ENCODE results near the gene GAL.

Gene GAL

GRCh38 chr11:68667511-68668500 lies 16.5 kb upstream of the GAL start:
- H3K36me3 ChIP-seq (ENCODE audit: control insufficient read depth in 2 of 2, insufficient read depth in 2 of 2, low read length in 2 of 2): no peaks in the 10 kb centered on the region
- H3K4me1 ChIP-seq (ENCODE audit: control insufficient read depth, insufficient read depth, low read length): no peaks in the 10 kb centered on the region
- no peak overlapping the region for H3K9ac ChIP-seq (ENCODE audit: low read length in 2 of 2)
- peaks cover 9 to 11% of the 10 kb centered on the region in 2 donors for H3K27me3 ChIP-seq (ENCODE audit: control insufficient read depth in 1 of 2, insufficient read depth in 2 of 2, low read length in 2 of 2)
- H3K27ac ChIP-seq (ENCODE audit: low read length): no peak overlapping the region
- no peaks in the 10 kb centered on the region for H3K9me3 ChIP-seq (ENCODE audit: control insufficient read depth in 2 of 2, low read length in 2 of 2)
- no peak overlapping the region for H3K4me3 ChIP-seq (ENCODE audit: low read length in 2 of 2)

- peaks cover 0 to 12% of the 10 kb centered on the region in 2 donors for H3K9me3 ChIP-seq (ENCODE audit: control insufficient read depth in 2 of 2, low read length in 2 of 2)
- H3K4me1 ChIP-seq (ENCODE audit: control insufficient read depth, insufficient read depth, low read length): no peaks in the 10 kb centered on the region
- no peaks in the 10 kb centered on the region for H3K36me3 ChIP-seq (ENCODE audit: control insufficient read depth in 2 of 2, insufficient read depth in 2 of 2, low read length in 2 of 2)
- no peak overlapping the region for H3K27ac ChIP-seq (ENCODE audit: low read length)
- peaks cover 4 to 10% of the 10 kb centered on the region in 2 donors for H3K27me3 ChIP-seq (ENCODE audit: control insufficient read depth in 1 of 2, insufficient read depth in 2 of 2, low read length in 2 of 2)
- H3K9ac ChIP-seq (ENCODE audit: low read length in 2 of 2): no peak overlapping the region
- H3K4me3 ChIP-seq (ENCODE audit: low read length in 2 of 2): no peak overlapping the region
These were observed 14.8 kb upstream of the GAL start for GRCh38 chr11:68669301-68670090.

- H3K27me3 ChIP-seq (ENCODE audit: control insufficient read depth in 1 of 2, insufficient read depth in 2 of 2, low read length in 2 of 2): peaks cover 4 to 5% of the 10 kb centered on the region in 2 donors
- no peaks in the 10 kb centered on the region for H3K36me3 ChIP-seq (ENCODE audit: control insufficient read depth in 2 of 2, insufficient read depth in 2 of 2, low read length in 2 of 2)
- H3K9me3 ChIP-seq (ENCODE audit: control insufficient read depth in 2 of 2, low read length in 2 of 2): peaks cover 0 to 14% of the 10 kb centered on the region in 2 donors
- H3K4me3 ChIP-seq (ENCODE audit: low read length in 2 of 2): no peak overlapping the region
- H3K4me1 ChIP-seq (ENCODE audit: control insufficient read depth, insufficient read depth, low read length): no peaks in the 10 kb centered on the region
- no peak overlapping the region for H3K27ac ChIP-seq (ENCODE audit: low read length)
- H3K9ac ChIP-seq (ENCODE audit: low read length in 2 of 2): no peak overlapping the region
These were observed 13.9 kb upstream of the GAL start for GRCh38 chr11:68670208-68670992.

GRCh38 chr11:68673306-68673945 lies 10.9 kb upstream of the GAL start:
- Histone ChIP-seq H3K9ac (ENCODE audit: low read length in 2 of 2) (no peak overlapping the region), H3K4me1 (ENCODE audit: control insufficient read depth, insufficient read depth, low read length) (no peaks in the 10 kb centered on the region), H3K36me3 (ENCODE audit: control insufficient read depth in 2 of 2, insufficient read depth in 2 of 2, low read length in 2 of 2) (no peaks in the 10 kb centered on the region), H3K27me3 (ENCODE audit: control insufficient read depth in 1 of 2, insufficient read depth in 2 of 2, low read length in 2 of 2) (peaks cover 0 to 2% of the 10 kb centered on the region in 2 donors), H3K27ac (ENCODE audit: low read length) (no peak overlapping the region), H3K9me3 (ENCODE audit: control insufficient read depth in 2 of 2, low read length in 2 of 2) (peaks cover 0 to 14% of the 10 kb centered on the region in 2 donors), H3K4me3 (ENCODE audit: low read length in 2 of 2) (no peak overlapping the region)

GRCh38 chr11:68673991-68674390 lies 10.4 kb upstream of the GAL start:
- Histone ChIP-seq H3K4me1 (ENCODE audit: control insufficient read depth, insufficient read depth, low read length) (no peaks in the 10 kb centered on the region), H3K4me3 (ENCODE audit: low read length in 2 of 2) (no peak overlapping the region), H3K27ac (ENCODE audit: low read length) (no peak overlapping the region), H3K9me3 (ENCODE audit: control insufficient read depth in 2 of 2, low read length in 2 of 2) (peaks cover 0 to 14% of the 10 kb centered on the region in 2 donors), H3K27me3 (ENCODE audit: control insufficient read depth in 1 of 2, insufficient read depth in 2 of 2, low read length in 2 of 2) (peaks cover 0 to 2% of the 10 kb centered on the region in 2 donors), H3K9ac (ENCODE audit: low read length in 2 of 2) (no peak overlapping the region), H3K36me3 (ENCODE audit: control insufficient read depth in 2 of 2, insufficient read depth in 2 of 2, low read length in 2 of 2) (no peaks in the 10 kb centered on the region)

GRCh38 chr11:68674461-68674860 lies 9.9 kb upstream of the GAL start:
- Histone ChIP-seq H3K36me3 (ENCODE audit: control insufficient read depth in 2 of 2, insufficient read depth in 2 of 2, low read length in 2 of 2) (no peaks in the 10 kb centered on the region), H3K9ac (ENCODE audit: low read length in 2 of 2) (no peak overlapping the region), H3K9me3 (ENCODE audit: control insufficient read depth in 2 of 2, low read length in 2 of 2) (peaks cover 0 to 14% of the 10 kb centered on the region in 2 donors), H3K27ac (ENCODE audit: low read length) (no peak overlapping the region), H3K4me1 (ENCODE audit: control insufficient read depth, insufficient read depth, low read length) (no peaks in the 10 kb centered on the region), H3K4me3 (ENCODE audit: low read length in 2 of 2) (no peak overlapping the region), H3K27me3 (ENCODE audit: control insufficient read depth in 1 of 2, insufficient read depth in 2 of 2, low read length in 2 of 2) (peaks cover 0 to 2% of the 10 kb centered on the region in 2 donors)

GRCh38 chr11:68677432-68677831 lies 6.9 kb upstream of the GAL start:
- Histone ChIP-seq H3K27me3 (ENCODE audit: control insufficient read depth in 1 of 2, insufficient read depth in 2 of 2, low read length in 2 of 2) (peaks cover 0 to 2% of the 10 kb centered on the region in 2 donors), H3K9me3 (ENCODE audit: control insufficient read depth in 2 of 2, low read length in 2 of 2) (peaks cover 0 to 14% of the 10 kb centered on the region in 2 donors), H3K36me3 (ENCODE audit: control insufficient read depth in 2 of 2, insufficient read depth in 2 of 2, low read length in 2 of 2) (no peaks in the 10 kb centered on the region), H3K4me3 (ENCODE audit: low read length in 2 of 2) (no peak overlapping the region), H3K4me1 (ENCODE audit: control insufficient read depth, insufficient read depth, low read length) (no peaks in the 10 kb centered on the region), H3K9ac (ENCODE audit: low read length in 2 of 2) (no peak overlapping the region), H3K27ac (ENCODE audit: low read length) (no peak overlapping the region)

- Histone ChIP-seq H3K4me1 (ENCODE audit: control insufficient read depth, insufficient read depth, low read length) (no peaks in the 10 kb centered on the region), H3K9me3 (ENCODE audit: control insufficient read depth in 2 of 2, low read length in 2 of 2) (peaks cover 0 to 14% of the 10 kb centered on the region in 2 donors), H3K4me3 (ENCODE audit: low read length in 2 of 2) (no peak overlapping the region), H3K36me3 (ENCODE audit: control insufficient read depth in 2 of 2, insufficient read depth in 2 of 2, low read length in 2 of 2) (no peaks in the 10 kb centered on the region), H3K27me3 (ENCODE audit: control insufficient read depth in 1 of 2, insufficient read depth in 2 of 2, low read length in 2 of 2) (peaks cover 1 to 2% of the 10 kb centered on the region in 2 donors), H3K9ac (ENCODE audit: low read length in 2 of 2) (no peak overlapping the region), H3K27ac (ENCODE audit: low read length) (no peak overlapping the region)
These were observed 6.3 kb upstream of the GAL start for GRCh38 chr11:68678031-68678441.

- Histone ChIP-seq H3K27ac (ENCODE audit: low read length) (no peak overlapping the region), H3K9me3 (ENCODE audit: control insufficient read depth in 2 of 2, low read length in 2 of 2) (no peaks in the 10 kb centered on the region), H3K27me3 (ENCODE audit: control insufficient read depth in 1 of 2, insufficient read depth in 2 of 2, low read length in 2 of 2) (peaks cover 24 to 28% of the 10 kb centered on the region in 2 donors)
These were observed 3.7 kb upstream of the GAL start for GRCh38 chr11:68680541-68681231.

More at GRCh38 chr11:68680541-68681231, 3.7 kb upstream of the GAL start:
- Histone ChIP-seq H3K4me3 (ENCODE audit: low read length in 2 of 2) (no peak overlapping the region), H3K36me3 (ENCODE audit: control insufficient read depth in 2 of 2, insufficient read depth in 2 of 2, low read length in 2 of 2) (no peaks in the 10 kb centered on the region), H3K4me1 (ENCODE audit: control insufficient read depth, insufficient read depth, low read length) (peaks cover 11% of the 10 kb centered on the region), H3K9ac (ENCODE audit: low read length in 2 of 2) (no peak overlapping the region)

All from stomach smooth muscle (tissue), 2 donors.